Neural cell (in vitro differentiated cells): ENCODE results near the gene AQP2. TPM values are rescaled to one million over a fixed set of nuclear protein-coding genes. Genes with fewer than 3 reads are reported as not detected.

Experiments used
- H2AFZ ChIP-seq: fragments of 200-600, 300-800 bp; sonication (generic), shearing (Covaris generic); 2 replicates; pipeline ENCODE4 v1.6.0; 2014; ENCODE audit warnings: low read depth, mild to moderate bottlenecking, antibody characterized with exemption, low read length, moderate library complexity
- H3F3A ChIP-seq: fragments of 200-600 bp; shearing (Covaris generic); 2 replicates; pipeline ENCODE4 v1.6.1; 2016; ENCODE audit warnings: mild to moderate bottlenecking, moderate library complexity, mixed read lengths, antibody characterized with exemption, low read length; ENCODE audit not compliant: insufficient read depth, poor library complexity, severe bottlenecking
- H3K27ac ChIP-seq: fragments of 200-600, 300-800 bp; sonication (generic), shearing (Covaris generic); 2 replicates; pipeline ENCODE4 v1.5.1; 2014; ENCODE audit warnings: mild to moderate bottlenecking, low read length, moderate library complexity
- H3K27me3 ChIP-seq: fragments of 300-800, 200-600 bp; sonication (generic), shearing (Covaris generic); 2 replicates; pipeline ENCODE4 v1.6.0; 2014; ENCODE audit warnings: mild to moderate bottlenecking, low read depth, low read length, moderate library complexity; ENCODE audit not compliant: insufficient read depth
- H3K36me3 ChIP-seq: fragments of 300-800, 200-600 bp; sonication (generic), shearing (Covaris generic); 2 replicates; pipeline ENCODE4 v1.5.1; 2014; ENCODE audit warnings: mild to moderate bottlenecking, antibody characterized with exemption, low read length, moderate library complexity; ENCODE audit not compliant: insufficient read depth
- H3K4me2 ChIP-seq: fragments of 300-800, 200-600 bp; sonication (generic), shearing (Covaris generic); 2 replicates; pipeline ENCODE4 v1.6.0; 2014; ENCODE audit warnings: mild to moderate bottlenecking, low read length
- H3K4me3 ChIP-seq: fragments of 300-800, 200-600 bp; sonication (generic), shearing (Covaris generic); 2 replicates; pipeline ENCODE4 v1.5.1; 2014; ENCODE audit warnings: mild to moderate bottlenecking, low read length, moderate library complexity
- H3K79me2 ChIP-seq: fragments of 200-600 bp; shearing (Covaris generic); replicated peaks from 2 replicates; pipeline ENCODE4 v1.6.0; 2014; ENCODE audit warnings: mild to moderate bottlenecking, low read length, moderate library complexity; ENCODE audit not compliant: insufficient read depth
- H3K9ac ChIP-seq: fragments of 300-800, 200-600 bp; sonication (generic), shearing (Covaris generic); 2 replicates; pipeline ENCODE4 v1.6.1; 2016; ENCODE audit warnings: mild to moderate bottlenecking, low read length, mixed read lengths
- H3K9me2 ChIP-seq: fragments of 200-600 bp; shearing (Covaris generic); 2 replicates; pipeline ENCODE4 v1.6.1; 2016; ENCODE audit warnings: mild to moderate bottlenecking, low read length, mixed read lengths; ENCODE audit not compliant: insufficient read depth
- H3K9me3 ChIP-seq: fragments of 200-600, 300-800 bp; sonication (generic), shearing (Covaris generic); 2 replicates; pipeline ENCODE4 v1.6.1; 2016; ENCODE audit warnings: mild to moderate bottlenecking, mixed run types, low read length, moderate library complexity, mixed read lengths
- H4K20me1 ChIP-seq: fragments of 200-600 bp; shearing (Covaris generic); 2 replicates; pipeline ENCODE4 v1.6.1; 2016; ENCODE audit warnings: mild to moderate bottlenecking, mixed run types; ENCODE audit not compliant: insufficient read depth
- EP300 ChIP-seq: fragments of 450-650 bp; conservative IDR thresholded peaks from 2 replicates; pipeline ENCODE4 v1.6.1; 2014; ENCODE audit warnings: antibody characterized with exemption, mild to moderate bottlenecking, moderate library complexity; ENCODE audit not compliant: poor library complexity, severe bottlenecking
- EZH2 ChIP-seq: fragments of 200-600, 300-800 bp; shearing (Covaris generic), sonication (generic); IDR thresholded peaks from 2 replicates; pipeline ENCODE4 v1.6.1; 2014; ENCODE audit warnings: antibody characterized with exemption, low read length, borderline replicate concordance, mild to moderate bottlenecking; ENCODE audit not compliant: insufficient read depth, poor library complexity, severe bottlenecking
- MXI1 ChIP-seq: fragments of 450-650 bp; conservative IDR thresholded peaks from 2 replicates; pipeline ENCODE4 v1.6.1; 2014; ENCODE audit warnings: antibody characterized with exemption, mild to moderate bottlenecking; ENCODE audit not compliant: poor library complexity, severe bottlenecking
- POLR2AphosphoS5 ChIP-seq: IDR thresholded peaks from 2 replicates; pipeline ENCODE4 v1.6.1; 2012
- RAD21 ChIP-seq: fragments of 450-650 bp; conservative IDR thresholded peaks from 2 replicates; pipeline ENCODE4 v1.6.1; 2014; ENCODE audit warnings: antibody characterized with exemption, mild to moderate bottlenecking, moderate library complexity
- SMC3 ChIP-seq: fragments of 450-650 bp; conservative IDR thresholded peaks from 2 replicates; pipeline ENCODE4 v1.6.1; 2014; ENCODE audit warnings: antibody characterized with exemption, mild to moderate bottlenecking, moderate library complexity; ENCODE audit not compliant: poor library complexity
- TAF1 ChIP-seq: IDR thresholded peaks from 2 replicates; pipeline ENCODE4 v1.6.1; 2012; ENCODE audit warnings: low read depth
- polyA plus RNA-seq: library from polyadenylated mRNA; depleted of rRNA; stranded (reverse); fragments of >200 nt; gene quantifications from 2 replicates; pipeline ENCODE4 v1.2.3, GENCODE V29; 2014
- TF ChIP-seq, protein P1 (sequence below): fragments of 450-650 bp; IDR thresholded peaks from 2 replicates; pipeline ENCODE4 v1.5.1; 2014; ENCODE audit warnings: antibody characterized with exemption, mild to moderate bottlenecking, moderate library complexity; ENCODE audit not compliant: poor library complexity, severe bottlenecking
- TF ChIP-seq, protein P2 (sequence below): IDR thresholded peaks from 2 replicates; pipeline ENCODE4 v1.6.1; 2012; ENCODE audit warnings: borderline replicate concordance

AQP2 gene
- polyA plus RNA-seq, 1 donor from 2014 or later, result not detected

DNA sequence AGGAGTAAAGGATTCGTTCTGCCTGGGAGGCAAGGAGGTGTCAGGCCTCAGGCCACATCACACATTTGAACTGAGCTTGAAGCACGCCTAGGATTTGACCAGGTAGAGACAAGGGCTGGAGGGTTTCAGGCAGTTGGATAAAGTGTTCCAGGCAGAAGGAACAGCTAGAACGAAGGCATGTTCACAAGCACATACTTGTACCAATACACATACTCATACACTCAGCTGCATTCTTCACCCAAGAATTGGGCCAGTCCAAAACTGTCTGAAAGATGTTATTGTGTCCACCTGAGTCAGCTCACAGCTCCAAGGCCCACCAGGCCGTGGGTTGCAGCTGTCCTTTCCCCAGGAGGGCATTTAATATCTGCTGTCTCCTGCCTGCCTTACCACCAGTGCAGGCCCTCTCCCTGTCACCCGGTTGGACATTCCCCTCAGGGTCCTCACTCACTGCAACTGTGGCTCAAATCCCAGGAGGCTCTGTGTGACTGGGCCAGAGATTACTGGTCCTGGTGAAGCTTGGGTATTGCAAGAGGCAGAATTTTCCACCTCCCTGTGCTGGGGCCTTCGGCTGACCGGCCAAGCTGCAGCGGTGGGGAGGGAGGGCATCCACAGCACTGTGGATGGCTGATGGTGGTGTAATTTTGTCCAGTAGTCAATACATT lies 12.8 kb upstream of the AQP2 start:
- Histone ChIP-seq H3K9me3 (no peaks in the 10 kb centered on the region), H3K4me3 (no peak overlapping the region), H3K79me2 (no peaks in the 10 kb centered on the region), H3K9ac (no peak overlapping the region), H4K20me1 (no peaks in the 10 kb centered on the region), H3K27ac (no peak overlapping the region), H3F3A (no peaks in the 10 kb centered on the region), H3K4me2 (no peak overlapping the region), H3K9me2 (no peaks in the 10 kb centered on the region), H3K27me3 (no peaks in the 10 kb centered on the region), H3K36me3 (no peaks in the 10 kb centered on the region), H2AFZ (no peak overlapping the region)
- TF ChIP-seq POLR2AphosphoS5 (no peak), EP300 (no peak), MXI1 (no peak), RAD21 (no peak), TAF1 (no peak), SMC3 (no peak), EZH2 (no peak)
- TF ChIP-seq, protein P1, sequence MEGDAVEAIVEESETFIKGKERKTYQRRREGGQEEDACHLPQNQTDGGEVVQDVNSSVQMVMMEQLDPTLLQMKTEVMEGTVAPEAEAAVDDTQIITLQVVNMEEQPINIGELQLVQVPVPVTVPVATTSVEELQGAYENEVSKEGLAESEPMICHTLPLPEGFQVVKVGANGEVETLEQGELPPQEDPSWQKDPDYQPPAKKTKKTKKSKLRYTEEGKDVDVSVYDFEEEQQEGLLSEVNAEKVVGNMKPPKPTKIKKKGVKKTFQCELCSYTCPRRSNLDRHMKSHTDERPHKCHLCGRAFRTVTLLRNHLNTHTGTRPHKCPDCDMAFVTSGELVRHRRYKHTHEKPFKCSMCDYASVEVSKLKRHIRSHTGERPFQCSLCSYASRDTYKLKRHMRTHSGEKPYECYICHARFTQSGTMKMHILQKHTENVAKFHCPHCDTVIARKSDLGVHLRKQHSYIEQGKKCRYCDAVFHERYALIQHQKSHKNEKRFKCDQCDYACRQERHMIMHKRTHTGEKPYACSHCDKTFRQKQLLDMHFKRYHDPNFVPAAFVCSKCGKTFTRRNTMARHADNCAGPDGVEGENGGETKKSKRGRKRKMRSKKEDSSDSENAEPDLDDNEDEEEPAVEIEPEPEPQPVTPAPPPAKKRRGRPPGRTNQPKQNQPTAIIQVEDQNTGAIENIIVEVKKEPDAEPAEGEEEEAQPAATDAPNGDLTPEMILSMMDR, result no peak
- TF ChIP-seq, protein P2, sequence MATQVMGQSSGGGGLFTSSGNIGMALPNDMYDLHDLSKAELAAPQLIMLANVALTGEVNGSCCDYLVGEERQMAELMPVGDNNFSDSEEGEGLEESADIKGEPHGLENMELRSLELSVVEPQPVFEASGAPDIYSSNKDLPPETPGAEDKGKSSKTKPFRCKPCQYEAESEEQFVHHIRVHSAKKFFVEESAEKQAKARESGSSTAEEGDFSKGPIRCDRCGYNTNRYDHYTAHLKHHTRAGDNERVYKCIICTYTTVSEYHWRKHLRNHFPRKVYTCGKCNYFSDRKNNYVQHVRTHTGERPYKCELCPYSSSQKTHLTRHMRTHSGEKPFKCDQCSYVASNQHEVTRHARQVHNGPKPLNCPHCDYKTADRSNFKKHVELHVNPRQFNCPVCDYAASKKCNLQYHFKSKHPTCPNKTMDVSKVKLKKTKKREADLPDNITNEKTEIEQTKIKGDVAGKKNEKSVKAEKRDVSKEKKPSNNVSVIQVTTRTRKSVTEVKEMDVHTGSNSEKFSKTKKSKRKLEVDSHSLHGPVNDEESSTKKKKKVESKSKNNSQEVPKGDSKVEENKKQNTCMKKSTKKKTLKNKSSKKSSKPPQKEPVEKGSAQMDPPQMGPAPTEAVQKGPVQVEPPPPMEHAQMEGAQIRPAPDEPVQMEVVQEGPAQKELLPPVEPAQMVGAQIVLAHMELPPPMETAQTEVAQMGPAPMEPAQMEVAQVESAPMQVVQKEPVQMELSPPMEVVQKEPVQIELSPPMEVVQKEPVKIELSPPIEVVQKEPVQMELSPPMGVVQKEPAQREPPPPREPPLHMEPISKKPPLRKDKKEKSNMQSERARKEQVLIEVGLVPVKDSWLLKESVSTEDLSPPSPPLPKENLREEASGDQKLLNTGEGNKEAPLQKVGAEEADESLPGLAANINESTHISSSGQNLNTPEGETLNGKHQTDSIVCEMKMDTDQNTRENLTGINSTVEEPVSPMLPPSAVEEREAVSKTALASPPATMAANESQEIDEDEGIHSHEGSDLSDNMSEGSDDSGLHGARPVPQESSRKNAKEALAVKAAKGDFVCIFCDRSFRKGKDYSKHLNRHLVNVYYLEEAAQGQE, result no peak

DNA sequence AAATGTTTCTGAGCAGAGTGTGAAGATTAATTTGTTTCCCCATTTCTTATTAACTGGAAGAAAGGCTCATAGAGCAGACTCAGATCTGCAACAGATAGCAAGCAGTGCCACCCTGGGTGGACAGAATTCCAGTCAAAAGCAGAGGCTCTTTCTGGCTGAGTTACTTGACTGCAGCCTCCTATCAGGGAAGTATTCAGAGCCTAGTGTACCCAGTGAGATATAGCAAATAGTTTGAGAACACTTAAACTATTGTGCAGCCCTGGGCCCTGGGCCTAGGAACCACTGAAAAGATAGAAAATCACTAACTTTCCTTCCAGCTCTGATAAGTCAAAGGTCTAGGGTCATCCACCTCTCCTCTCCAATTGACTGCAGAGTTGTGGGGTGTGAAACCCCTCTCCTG lies 11.2 kb upstream of the AQP2 start:
- Histone ChIP-seq H4K20me1 (no peaks in the 10 kb centered on the region), H3F3A (no peaks in the 10 kb centered on the region), H3K36me3 (no peaks in the 10 kb centered on the region), H3K9me2 (no peaks in the 10 kb centered on the region), H3K9ac (no peak overlapping the region), H3K4me2 (no peak overlapping the region), H3K27me3 (no peaks in the 10 kb centered on the region), H3K9me3 (no peaks in the 10 kb centered on the region), H2AFZ (no peak overlapping the region), H3K79me2 (no peaks in the 10 kb centered on the region), H3K27ac (no peak overlapping the region), H3K4me3 (no peak overlapping the region)
- TF ChIP-seq, protein P2, result no peak
- TF ChIP-seq RAD21, result no peak
- no peak for TF ChIP-seq EP300
- no peak for TF ChIP-seq MXI1
- TF ChIP-seq, protein P1, result no peak
- TF ChIP-seq POLR2AphosphoS5, result no peak
- TF ChIP-seq SMC3, result no peak
- TF ChIP-seq EZH2, result no peak
- no peak for TF ChIP-seq TAF1
